Measurements from ENCODE around the gene EN2.
"Not testable (repeated sequence)": the region's sequence is repeated elsewhere in the genome, so short reads cannot be mapped to it uniquely, and the experiment has no call there.

Gene EN2

DNA sequence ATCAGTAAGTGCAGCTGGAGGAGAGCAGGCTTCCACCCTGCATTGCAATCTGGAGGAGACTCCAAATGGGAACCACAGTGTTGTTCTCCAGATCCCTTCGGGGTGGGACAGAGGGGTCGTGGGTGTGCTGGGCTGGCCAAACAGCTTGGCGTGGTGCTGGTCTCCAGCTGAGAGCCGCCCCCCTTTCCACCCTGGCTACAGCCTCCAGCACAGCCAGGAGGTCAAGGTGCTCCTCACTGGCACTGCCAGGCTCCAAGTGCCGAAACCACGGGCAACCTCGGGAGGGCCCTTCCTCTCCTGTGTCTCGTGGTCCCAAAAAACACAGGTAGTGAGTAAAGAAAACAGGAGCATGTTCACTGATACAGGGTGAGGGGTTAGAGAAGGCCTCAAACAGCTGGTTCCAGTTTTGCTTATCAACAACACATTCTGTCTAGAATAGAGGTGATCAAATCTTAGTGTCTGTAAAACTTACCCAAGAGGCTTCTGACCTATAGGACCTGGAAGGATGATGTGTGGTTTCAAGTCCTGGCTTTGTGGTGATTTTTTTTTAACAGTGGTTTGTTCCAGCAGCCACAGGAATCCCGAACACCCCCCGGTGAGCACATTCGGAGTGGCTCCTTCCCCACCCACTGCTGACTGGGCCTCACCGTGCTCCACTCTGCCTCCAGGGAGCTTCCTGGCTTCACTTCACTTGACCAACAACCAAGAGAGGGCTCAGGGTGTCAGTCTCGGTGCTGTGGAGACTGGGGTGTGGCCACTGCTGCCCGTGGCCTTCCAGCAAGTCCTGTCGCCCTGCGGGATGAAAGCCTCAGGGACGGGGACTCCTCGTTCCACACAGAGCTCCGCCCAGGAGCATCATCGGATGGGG is 31.2 kb upstream of the EN2 start:
- DNase-seq = no peak

GRCh38 chr7:155427411-155428038 is 30.4 kb upstream of the EN2 start:
- DNase-seq = no peak

GRCh38 chr7:155428171-155428834 is 29.6 kb upstream of the EN2 start:
- DNase-seq = no peak

- DNase-seq = no peak
Measured at GRCh38 chr7:155429651-155430050, 28.3 kb upstream of the EN2 start.

- no peak for DNase-seq
Measured at GRCh38 chr7:155430606-155431005, 27.3 kb upstream of the EN2 start.

DNA sequence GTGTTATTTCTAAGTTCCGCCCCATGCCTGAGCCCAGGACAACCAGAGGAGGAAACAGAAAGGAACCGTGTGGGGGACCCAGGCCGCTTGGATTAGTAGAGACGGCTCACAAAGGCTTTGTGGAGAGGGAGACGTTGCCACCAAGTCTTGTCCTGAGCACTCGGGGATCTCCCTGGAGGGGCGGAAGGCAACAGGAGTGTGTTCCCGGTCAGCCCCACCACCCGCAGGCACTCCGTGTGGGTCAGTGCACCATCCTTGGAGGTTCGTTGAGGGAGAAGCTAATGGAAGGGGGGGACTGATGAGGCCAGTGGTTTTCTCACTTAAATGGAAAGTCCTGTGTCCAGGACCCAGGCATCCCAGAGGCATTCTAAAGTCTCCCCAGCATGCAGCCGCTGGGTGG is 26.7 kb upstream of the EN2 start:
- no peak for DNase-seq

DNA sequence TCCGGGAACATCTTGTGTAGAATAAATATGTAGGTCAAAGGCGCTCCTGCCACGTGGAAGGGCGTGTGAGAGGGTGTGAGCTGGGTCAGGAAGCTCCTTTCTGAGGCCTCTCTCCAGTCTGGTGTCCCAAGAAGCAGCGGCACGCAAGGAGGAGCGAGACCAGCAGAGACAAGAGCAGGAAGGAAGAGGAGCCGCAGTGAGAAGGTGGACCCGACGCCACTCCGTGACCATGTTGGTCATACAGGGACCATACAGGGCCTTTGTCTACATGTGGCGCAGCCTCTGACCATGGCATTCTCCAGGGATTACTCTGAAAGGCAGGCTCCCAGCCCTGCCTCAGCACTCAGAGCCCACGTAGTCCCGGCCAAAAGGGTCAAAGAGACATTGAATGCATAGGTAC is 26.2 kb upstream of the EN2 start:
- no peak for DNase-seq

- DNase-seq = no peak
Measured at GRCh38 chr7:155435110-155435509, 22.8 kb upstream of the EN2 start.

DNA sequence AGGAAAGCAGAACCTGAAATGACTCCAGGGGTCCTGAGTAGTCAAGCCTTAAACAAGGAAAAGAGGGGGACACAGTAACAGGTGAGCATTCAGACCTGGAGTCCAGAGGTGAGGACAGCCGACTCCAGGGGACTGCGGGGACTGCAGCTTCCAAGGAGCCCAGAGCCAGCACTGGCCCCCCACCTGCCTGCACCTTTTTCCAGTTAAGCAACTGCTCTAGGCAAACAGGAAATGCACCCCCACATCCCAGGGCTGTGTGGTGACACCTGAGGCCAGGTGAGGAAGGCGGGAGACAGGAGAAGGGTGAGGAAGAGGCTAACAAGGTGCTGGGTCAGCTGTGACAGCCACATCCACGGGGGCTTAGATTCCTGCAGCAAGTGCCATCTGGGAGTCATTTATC is 20.1 kb upstream of the EN2 start:
- DNase-seq = no peak

DNA sequence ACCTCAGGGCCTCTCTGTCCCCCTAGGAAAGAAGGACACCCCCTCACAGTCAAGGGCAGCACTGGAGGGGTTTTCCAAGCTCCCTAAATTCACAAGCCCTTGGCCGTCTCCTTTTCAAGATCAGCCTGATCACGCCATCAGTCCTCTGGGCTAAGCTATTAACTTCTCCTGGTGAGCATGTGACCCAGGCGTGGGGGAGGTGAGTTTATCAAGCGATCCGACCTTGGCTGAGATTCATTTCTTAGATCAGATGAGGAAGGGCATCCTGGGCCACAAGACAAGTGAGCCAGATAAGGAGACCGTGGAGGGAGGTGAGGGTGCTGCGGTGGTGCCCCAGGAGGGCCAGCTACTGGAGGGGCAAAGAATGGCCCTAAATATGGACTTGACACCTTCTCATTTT is 19.2 kb upstream of the EN2 start:
- no peak for DNase-seq

GRCh38 chr7:155439311-155440017 is 18.5 kb upstream of the EN2 start:
- no peak for DNase-seq

GRCh38 chr7:155440018-155440410 is 17.9 kb upstream of the EN2 start:
- no peak for DNase-seq

GRCh38 chr7:155441856-155442255 is 16.1 kb upstream of the EN2 start:
- DNase-seq = no peak

GRCh38 chr7:155444746-155445145 is 13.2 kb upstream of the EN2 start:
- DNase-seq = no peak

GRCh38 chr7:155445606-155446005 is 12.3 kb upstream of the EN2 start:
- DNase-seq = not testable (repeated sequence)

DNA sequence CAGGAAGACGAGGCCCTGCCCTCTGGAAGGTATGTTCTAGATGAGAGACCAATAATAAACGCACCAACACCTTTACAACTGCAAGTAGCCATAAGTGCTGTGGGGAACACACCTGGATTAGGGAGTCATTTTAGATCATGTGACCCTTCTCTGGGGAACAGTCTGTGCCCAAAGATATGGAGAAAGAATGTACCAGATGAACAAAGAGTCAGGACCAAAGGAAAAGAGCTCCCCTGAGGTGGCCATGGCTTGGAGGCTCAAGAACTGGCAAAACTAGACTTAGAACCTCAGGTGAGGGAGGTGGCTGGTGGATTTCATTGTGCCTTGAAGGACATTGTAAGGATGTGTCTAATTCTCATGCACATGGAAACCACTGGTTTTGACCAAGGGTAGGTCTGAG is 10.3 kb upstream of the EN2 start:
- DNase-seq = no peak

DNA sequence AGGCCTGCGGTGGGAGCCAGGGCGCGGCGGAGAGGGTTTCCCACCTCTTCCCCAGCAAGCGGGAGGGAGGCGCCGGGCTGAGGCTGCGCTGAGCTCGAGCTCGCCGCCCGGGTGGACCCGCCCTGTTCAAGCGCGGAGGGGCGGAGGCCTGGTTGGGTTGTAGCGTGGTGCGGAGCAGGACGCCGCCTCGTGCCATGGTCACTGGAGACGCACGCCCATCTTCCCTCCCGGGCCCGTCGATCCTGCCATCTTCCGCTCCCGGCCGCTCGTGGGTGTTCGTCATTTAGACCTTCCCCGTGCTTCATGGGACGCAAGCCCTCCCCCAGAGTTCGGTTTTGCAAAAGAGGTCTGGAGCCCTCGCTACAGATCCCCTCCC is 9.3 kb upstream of the EN2 start:
- DNase-seq = no peak

GRCh38 chr7:155449008-155449868 is 8.7 kb upstream of the EN2 start:
- no peak for DNase-seq

DNA sequence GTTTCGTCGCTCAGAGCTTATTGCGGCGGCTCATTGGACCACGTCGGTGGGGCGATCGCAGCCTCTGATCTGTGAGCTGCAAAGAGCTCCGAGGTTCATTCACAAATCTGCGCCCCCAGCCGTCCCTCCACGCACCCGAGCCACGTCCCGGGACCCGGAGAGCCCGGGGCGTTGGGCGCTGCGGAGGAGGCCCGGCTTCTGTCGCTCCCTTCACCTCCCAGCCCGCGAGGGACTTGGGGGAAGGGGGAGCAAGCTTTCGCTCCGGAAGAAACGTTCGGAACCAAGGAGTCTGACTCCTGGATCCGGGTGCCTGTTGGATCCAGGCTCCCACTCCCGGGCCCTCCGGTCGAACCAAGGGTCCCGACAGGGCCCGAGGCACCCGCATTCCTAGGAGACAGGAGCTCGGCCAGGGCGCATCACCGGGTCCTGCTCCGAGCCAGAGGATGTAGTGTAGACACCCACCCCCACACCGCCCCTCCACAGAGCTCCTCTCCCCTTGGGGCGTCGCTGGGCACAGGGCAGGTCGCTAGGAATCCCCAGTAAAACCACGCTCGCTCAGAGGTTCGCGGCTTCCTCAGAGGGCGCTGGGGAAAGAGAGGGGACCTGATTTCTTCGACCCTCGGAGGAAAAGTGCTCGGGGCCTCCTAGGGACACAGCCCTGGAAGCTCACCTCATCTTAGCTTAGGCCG is 7.9 kb upstream of the EN2 start:
- DNase-seq = no peak

GRCh38 chr7:155450558-155450969 is 7.4 kb upstream of the EN2 start:
- DNase-seq = no peak

GRCh38 chr7:155450970-155451801 is 6.7 kb upstream of the EN2 start:
- no peak for DNase-seq

All from SHP77 (cell line).